HG03280 (cell line): ENCODE results near the gene LRP5.

Experiments used
- ATAC-seq: cut with Tn5 transposase; IDR thresholded peaks from one replicate; pipeline ENCODE4 v1.9.1; 2021; ENCODE audit warnings: mild to moderate bottlenecking, moderate library complexity; ENCODE audit not compliant: unreplicated experiment

The LRP5 gene

GRCh38 chr11:68367252-68367651 is 54.9 kb downstream of the LRP5 start:
- ATAC-seq = no peak

GRCh38 chr11:68369756-68370155 is 57.4 kb downstream of the LRP5 start:
- no peak for ATAC-seq

DNA sequence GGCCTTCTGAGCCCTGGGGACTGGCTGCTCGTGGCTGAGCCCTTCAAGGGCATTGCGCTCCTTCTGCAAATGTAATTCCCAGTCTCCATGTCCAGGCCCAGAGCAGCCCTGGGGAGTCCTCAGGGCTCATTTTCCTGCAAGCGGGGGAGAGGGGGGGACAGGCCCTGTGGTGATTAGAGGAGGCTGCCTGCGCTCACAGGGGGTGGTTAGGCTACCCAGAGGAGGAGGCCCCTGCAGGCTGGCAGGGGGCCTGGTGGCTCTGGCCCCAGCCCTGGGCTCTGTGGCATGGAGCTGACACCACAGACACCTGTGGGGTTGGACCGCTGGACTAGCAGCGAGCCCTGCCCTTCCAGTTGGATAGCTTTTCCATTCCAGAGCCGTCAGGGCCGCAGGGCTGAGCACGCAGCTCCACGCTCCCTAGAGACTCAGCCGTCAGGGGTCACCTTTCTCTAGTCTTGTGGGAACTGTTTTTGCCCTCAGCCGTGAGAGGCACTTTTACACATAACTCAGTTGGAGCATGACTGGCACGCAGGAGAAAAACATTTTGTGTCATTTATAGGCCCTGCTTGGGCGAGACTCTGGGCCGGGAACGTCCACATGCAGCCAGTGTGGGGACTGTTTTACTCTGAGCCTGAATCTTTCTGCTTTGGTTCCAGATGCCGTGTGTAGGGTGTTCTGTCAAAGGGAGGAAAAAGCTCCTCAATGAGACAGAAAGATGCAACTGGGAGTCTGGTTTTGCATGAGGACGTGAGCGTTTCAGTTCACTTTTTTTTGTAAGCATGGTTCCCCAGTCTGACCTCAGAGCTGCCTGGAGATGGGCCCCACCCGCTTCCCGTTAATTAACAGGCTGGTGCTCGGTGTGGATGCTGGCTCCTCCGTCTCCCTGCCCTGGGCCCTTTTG is 58.1 kb downstream of the LRP5 start:
- peak; percentile 61 for ATAC-seq

- ATAC-seq = peak; percentile 41
These were observed 59.0 kb downstream of the LRP5 start for GRCh38 chr11:68371171-68372041.

DNA sequence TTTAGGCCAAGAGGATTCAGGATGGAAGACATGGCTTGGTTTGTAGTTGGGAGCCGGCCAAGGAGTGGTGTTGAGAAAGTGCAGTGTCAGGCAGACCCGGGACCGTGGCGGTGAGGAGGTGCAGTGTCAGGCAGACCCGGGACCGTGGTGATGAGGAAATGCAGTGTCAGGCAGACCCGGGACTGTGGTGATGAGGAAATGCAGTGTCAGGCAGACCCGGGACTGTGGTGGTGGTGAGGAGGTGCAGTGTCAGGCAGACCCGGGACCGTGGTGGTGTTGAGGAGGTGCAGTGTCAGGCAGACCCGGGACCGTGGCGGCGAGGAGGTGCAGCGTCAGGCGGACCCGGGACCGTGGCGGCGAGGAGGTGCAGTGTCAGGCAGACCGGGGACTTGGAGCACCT is 59.7 kb downstream of the LRP5 start:
- no peak for ATAC-seq

GRCh38 chr11:68372625-68373024 is 60.2 kb downstream of the LRP5 start:
- no peak for ATAC-seq

DNA sequence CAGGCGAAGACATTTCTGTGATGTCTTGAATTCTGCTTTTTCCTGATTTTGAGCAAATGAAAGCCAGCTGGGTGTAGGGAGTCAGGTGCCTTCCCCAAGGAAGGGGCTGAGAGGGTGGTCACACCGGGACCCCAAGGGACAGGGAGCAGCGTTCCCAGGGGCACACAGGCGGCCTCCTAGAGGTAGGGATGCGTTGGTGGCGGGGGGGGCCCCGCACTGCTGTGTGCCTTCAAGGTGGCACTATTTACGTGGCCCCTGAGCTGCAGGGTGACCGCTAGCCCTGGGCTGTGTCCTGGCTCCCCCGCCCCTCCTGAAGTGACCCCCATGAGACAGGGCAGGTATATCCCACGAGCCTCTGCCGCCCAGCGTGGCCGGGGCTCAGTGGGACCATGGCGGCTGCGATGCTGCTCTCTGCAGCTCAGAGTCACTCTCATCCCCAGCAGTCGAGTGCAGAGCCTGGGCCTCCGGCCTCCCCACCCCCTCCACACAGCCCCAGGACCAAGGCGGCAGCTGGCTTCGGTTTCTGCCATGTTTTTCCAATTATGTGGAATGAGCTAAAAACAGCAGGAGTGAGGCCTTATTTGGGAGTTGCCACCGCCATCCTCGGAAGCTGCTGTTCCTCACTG is 60.9 kb downstream of the LRP5 start:
- no peak for ATAC-seq

- no peak for ATAC-seq
These were observed 61.6 kb downstream of the LRP5 start for GRCh38 chr11:68373815-68374501.

- no peak for ATAC-seq
These were observed 62.1 kb downstream of the LRP5 start for GRCh38 chr11:68374531-68374930.

DNA sequence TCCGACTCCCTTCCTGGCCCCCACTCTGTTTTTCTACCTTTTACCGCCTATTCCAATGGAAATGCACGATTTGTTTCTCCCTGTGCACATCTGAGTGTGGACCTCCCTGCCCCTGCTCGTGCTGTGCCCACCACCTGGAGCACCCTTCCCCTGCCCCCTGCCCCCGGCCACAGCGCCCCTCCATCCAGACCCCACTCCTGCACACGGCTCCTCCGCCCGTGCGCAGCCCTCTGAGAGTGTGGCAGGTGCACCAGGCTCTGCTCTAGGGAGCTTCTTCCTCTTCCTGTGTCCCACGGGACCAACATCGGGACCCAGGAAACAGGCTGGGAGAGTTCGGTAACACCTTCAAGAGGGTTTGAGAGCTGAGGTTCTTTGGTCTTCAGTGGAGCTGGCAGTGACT is 62.9 kb downstream of the LRP5 start:
- ATAC-seq = no peak

- no peak for ATAC-seq
These were observed 63.4 kb downstream of the LRP5 start for GRCh38 chr11:68375766-68376165.

DNA sequence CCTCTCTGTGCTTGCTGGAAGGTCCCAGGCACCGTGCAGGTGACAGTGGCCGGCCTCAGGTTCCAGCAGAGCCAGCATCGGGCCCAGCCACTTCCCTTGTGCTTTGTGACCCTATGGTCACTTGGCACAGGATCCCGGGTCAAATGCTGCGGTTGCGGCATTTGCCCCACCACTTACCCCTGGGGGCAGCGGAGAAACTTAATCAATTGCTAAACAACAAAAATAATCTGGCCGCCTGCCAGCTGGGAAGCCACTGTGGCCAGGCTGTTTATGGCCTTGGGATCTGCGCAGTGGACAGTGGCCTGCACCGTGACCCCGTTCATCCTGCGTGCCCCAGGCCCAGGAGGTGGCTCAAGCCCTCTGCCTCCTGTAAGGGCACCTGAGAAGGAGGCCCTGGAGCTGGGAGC is 65.0 kb downstream of the LRP5 start:
- ATAC-seq = no peak

DNA sequence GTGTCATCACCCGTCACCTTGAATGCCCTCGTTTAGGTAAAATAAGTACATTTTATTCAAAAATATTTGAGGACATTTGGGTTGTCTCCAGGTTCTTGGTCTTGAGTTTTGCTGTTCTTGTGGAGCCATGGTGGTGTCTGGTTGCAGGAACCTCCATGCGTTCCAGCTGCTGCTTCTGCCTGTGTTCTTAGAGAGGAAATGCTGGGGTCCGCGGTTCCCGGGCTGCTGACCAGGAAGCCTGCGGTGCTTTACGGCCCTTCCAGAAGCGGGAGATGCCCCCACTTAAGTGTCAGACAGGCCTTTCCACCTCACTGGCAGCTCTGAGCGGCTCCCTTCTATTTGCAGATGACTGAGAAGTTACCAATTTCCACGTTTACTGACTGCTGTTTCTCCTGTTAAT is 66.8 kb downstream of the LRP5 start:
- ATAC-seq = no peak

DNA sequence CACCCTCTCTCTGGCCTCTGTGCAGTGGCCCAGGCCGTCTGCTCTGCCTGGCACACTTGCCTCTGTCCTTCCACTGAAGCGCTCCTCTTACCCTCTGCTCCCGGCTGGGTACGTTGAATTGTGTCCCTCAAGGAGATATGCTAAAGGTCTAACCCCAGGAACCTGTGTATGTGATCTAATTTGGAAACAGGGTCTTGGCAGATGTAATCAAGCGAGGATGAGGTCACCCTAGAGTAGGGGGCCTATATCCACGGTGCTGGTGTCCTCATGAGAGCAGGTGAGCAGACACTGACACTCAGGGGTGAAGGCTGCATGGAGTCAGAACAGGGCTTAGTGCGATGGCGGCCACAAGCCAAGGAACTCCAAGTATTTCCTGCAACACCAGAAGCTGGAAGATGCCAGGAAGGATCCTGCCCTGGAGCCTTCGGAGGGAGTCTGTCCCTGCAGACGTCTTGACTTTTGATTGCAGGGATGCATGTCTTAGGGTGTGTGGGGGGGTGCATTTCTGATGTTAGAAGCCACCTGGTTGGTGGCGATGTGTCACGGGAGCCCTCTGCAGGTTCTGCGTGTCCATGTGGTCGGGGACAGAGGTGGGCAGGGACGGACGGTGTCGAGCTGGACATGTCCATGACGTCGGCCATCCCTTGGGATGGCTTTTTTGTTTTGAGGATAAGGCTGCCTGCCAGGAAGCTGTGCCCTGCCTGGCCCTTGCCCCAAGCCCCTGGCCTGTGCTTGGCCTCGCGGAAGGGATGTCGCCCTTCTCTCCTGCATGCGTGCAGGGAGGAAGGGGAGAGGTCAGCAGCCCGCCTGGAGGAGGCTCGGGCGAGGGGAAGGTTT is 68.6 kb downstream of the LRP5 start:
- no peak for ATAC-seq

GRCh38 chr11:68381716-68382115 is 69.3 kb downstream of the LRP5 start:
- ATAC-seq = no peak

GRCh38 chr11:68382358-68382998 is 70.1 kb downstream of the LRP5 start:
- no peak for ATAC-seq

GRCh38 chr11:68383976-68384501 is 71.6 kb downstream of the LRP5 start:
- ATAC-seq = no peak

GRCh38 chr11:68384530-68385081 is 72.2 kb downstream of the LRP5 start:
- ATAC-seq = no peak

DNA sequence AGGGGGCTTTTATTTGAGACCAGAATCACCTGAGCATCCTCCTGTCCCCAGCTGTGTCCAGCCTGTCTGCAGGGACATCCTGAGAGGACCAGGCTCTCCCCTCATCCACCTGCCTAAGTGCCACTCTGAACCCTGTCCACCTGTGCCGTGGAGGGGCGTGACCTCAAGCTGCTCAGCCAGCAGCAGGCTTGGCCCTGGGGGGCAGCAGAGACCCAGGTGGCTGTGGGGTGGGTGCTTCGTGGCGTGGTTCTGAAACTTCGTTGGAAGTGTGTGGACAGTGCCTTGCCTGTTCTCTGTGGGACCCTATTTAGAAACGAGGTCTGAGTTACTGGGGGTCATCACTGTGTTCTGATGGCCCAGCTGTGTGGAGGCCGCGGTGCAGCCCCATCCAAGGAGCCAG is 72.7 kb downstream of the LRP5 start:
- no peak for ATAC-seq
